ENCODE measurements around the gene DLG2.

Gene DLG2

GRCh38 chr11:83706566-83706965, 1920.6 kb downstream of the DLG2 start:
- no peak overlapping the region for H3K27ac Mint-ChIP-seq

GRCh38 chr11:83702796-83703195, 1924.3 kb downstream of the DLG2 start:
- Mint-ChIP-seq H3K9me3 (no peaks in the 10 kb centered on the region), H3K27me3 (peaks cover 4 to 6% of the 10 kb centered on the region in 2 donors), H3K4me3 (no peak overlapping the region), H3K36me3 (no peaks in the 10 kb centered on the region), H3K27ac (no peak overlapping the region), H3K4me1 (no peaks in the 10 kb centered on the region)
- ATAC-seq (replicated peaks) = no peak
- no peak for DNase-seq

More at GRCh38 chr11:83706566-83706965, 1920.6 kb downstream of the DLG2 start:
- H3K27me3 Mint-ChIP-seq = peaks cover 0 to 9% of the 10 kb centered on the region in 2 donors
- ATAC-seq (replicated peaks) (no peak), DNase-seq (no peak)
- H3K4me3 Mint-ChIP-seq = no peak overlapping the region
- H3K36me3 Mint-ChIP-seq = no peaks in the 10 kb centered on the region
- no peaks in the 10 kb centered on the region for H3K4me1 Mint-ChIP-seq
- H3K9me3 Mint-ChIP-seq = no peaks in the 10 kb centered on the region

GRCh38 chr11:83697518-83697917, 1929.6 kb downstream of the DLG2 start:
- ATAC-seq (replicated peaks) = no peak
- H3K9me3 Mint-ChIP-seq = peaks cover 0 to 3% of the 10 kb centered on the region in 2 donors
- H3K36me3 Mint-ChIP-seq = no peaks in the 10 kb centered on the region
- DNase-seq = no peak
- no peaks in the 10 kb centered on the region for H3K4me1 Mint-ChIP-seq
- H3K27me3 Mint-ChIP-seq = peaks cover 10 to 17% of the 10 kb centered on the region in 2 donors
- H3K4me3 Mint-ChIP-seq = no peak overlapping the region
- H3K27ac Mint-ChIP-seq = no peak overlapping the region

GRCh38 chr11:83695046-83695445, 1932.1 kb downstream of the DLG2 start:
- H3K9me3 Mint-ChIP-seq = peaks cover 0 to 3% of the 10 kb centered on the region in 2 donors
- DNase-seq (no peak), ATAC-seq (replicated peaks) (no peak)
- H3K27me3 Mint-ChIP-seq = peaks cover 17 to 23% of the 10 kb centered on the region in 2 donors
- no peaks in the 10 kb centered on the region for H3K36me3 Mint-ChIP-seq
- no peaks in the 10 kb centered on the region for H3K4me1 Mint-ChIP-seq
- H3K27ac Mint-ChIP-seq = no peak overlapping the region
- no peak overlapping the region for H3K4me3 Mint-ChIP-seq

GRCh38 chr11:83694191-83694910, 1932.8 kb downstream of the DLG2 start:
- H3K4me1 Mint-ChIP-seq = no peaks in the 10 kb centered on the region
- H3K9me3 Mint-ChIP-seq = peaks cover 0 to 3% of the 10 kb centered on the region in 2 donors
- DNase-seq (no peak), ATAC-seq (replicated peaks) (no peak)
- H3K36me3 Mint-ChIP-seq = no peaks in the 10 kb centered on the region
- no peak overlapping the region for H3K4me3 Mint-ChIP-seq
- no peak overlapping the region for H3K27ac Mint-ChIP-seq
- peaks cover 13 to 23% of the 10 kb centered on the region in 2 donors for H3K27me3 Mint-ChIP-seq

- ATAC-seq (replicated peaks) (no peak), DNase-seq (no peak)
- Mint-ChIP-seq H3K27ac (no peak overlapping the region), H3K27me3 (peaks cover 13 to 23% of the 10 kb centered on the region in 2 donors), H3K4me3 (no peak overlapping the region), H3K4me1 (no peaks in the 10 kb centered on the region), H3K36me3 (no peaks in the 10 kb centered on the region), H3K9me3 (peaks cover 0 to 3% of the 10 kb centered on the region in 2 donors)
Observed at GRCh38 chr11:83693306-83693992, 1933.7 kb downstream of the DLG2 start.

GRCh38 chr11:83692675-83693074, 1934.5 kb downstream of the DLG2 start:
- H3K4me1 Mint-ChIP-seq = no peaks in the 10 kb centered on the region
- peaks cover 19 to 30% of the 10 kb centered on the region in 2 donors for H3K27me3 Mint-ChIP-seq
- H3K4me3 Mint-ChIP-seq = no peak overlapping the region
- H3K27ac Mint-ChIP-seq = no peak overlapping the region
- H3K36me3 Mint-ChIP-seq = no peaks in the 10 kb centered on the region
- ATAC-seq (replicated peaks) = no peak
- peaks cover 0 to 3% of the 10 kb centered on the region in 2 donors for H3K9me3 Mint-ChIP-seq
- no peak for DNase-seq

GRCh38 chr11:83691451-83691950, 1935.6 kb downstream of the DLG2 start:
- no peak for DNase-seq
- no peak overlapping the region for H3K27ac Mint-ChIP-seq
- no peak for ATAC-seq (replicated peaks)
- H3K4me1 Mint-ChIP-seq = no peaks in the 10 kb centered on the region
- no peak overlapping the region for H3K4me3 Mint-ChIP-seq
- peaks cover 0 to 3% of the 10 kb centered on the region in 2 donors for H3K9me3 Mint-ChIP-seq
- H3K27me3 Mint-ChIP-seq = peaks cover 20 to 32% of the 10 kb centered on the region in 2 donors
- no peaks in the 10 kb centered on the region for H3K36me3 Mint-ChIP-seq

GRCh38 chr11:83689144-83689780, 1937.9 kb downstream of the DLG2 start:
- no peak overlapping the region for H3K27ac Mint-ChIP-seq
- peaks cover 16 to 33% of the 10 kb centered on the region in 2 donors for H3K27me3 Mint-ChIP-seq
- H3K36me3 Mint-ChIP-seq = no peaks in the 10 kb centered on the region
- no peak for DNase-seq
- peak in 1 of 2 donors; percentile 48 for ATAC-seq (replicated peaks)
- no peak overlapping the region for H3K4me3 Mint-ChIP-seq
- no peaks in the 10 kb centered on the region for H3K4me1 Mint-ChIP-seq
- H3K9me3 Mint-ChIP-seq = no peaks in the 10 kb centered on the region

- peaks cover 21 to 38% of the 10 kb centered on the region in 2 donors for H3K27me3 Mint-ChIP-seq
- no peak overlapping the region for H3K4me3 Mint-ChIP-seq
- no peaks in the 10 kb centered on the region for H3K36me3 Mint-ChIP-seq
- no peak overlapping the region for H3K27ac Mint-ChIP-seq
- no peaks in the 10 kb centered on the region for H3K4me1 Mint-ChIP-seq
- ATAC-seq (replicated peaks) (peak in 1 of 2 donors; percentile 31), DNase-seq (no peak)
- H3K9me3 Mint-ChIP-seq = no peaks in the 10 kb centered on the region
Observed at GRCh38 chr11:83687787-83688186, 1939.4 kb downstream of the DLG2 start.

- no peaks in the 10 kb centered on the region for H3K9me3 Mint-ChIP-seq
- no peaks in the 10 kb centered on the region for H3K36me3 Mint-ChIP-seq
- H3K4me3 Mint-ChIP-seq = no peak overlapping the region
- H3K27me3 Mint-ChIP-seq = peaks cover 28 to 30% of the 10 kb centered on the region in 2 donors
- ATAC-seq (replicated peaks) (no peak), DNase-seq (no peak)
- H3K27ac Mint-ChIP-seq = no peak overlapping the region
- peaks cover 0 to 4% of the 10 kb centered on the region in 2 donors for H3K4me1 Mint-ChIP-seq
Observed at GRCh38 chr11:83685730-83686129, 1941.4 kb downstream of the DLG2 start.

GRCh38 chr11:83684071-83684470, 1943.1 kb downstream of the DLG2 start:
- Mint-ChIP-seq H3K9me3 (no peaks in the 10 kb centered on the region), H3K36me3 (no peaks in the 10 kb centered on the region), H3K27ac (no peak overlapping the region), H3K4me1 (peaks cover 0 to 4% of the 10 kb centered on the region in 2 donors), H3K27me3 (peaks cover 28 to 37% of the 10 kb centered on the region in 2 donors), H3K4me3 (no peak overlapping the region)
- DNase-seq (no peak), ATAC-seq (replicated peaks) (no peak)

GRCh38 chr11:83682611-83682973, 1944.6 kb downstream of the DLG2 start:
- no peak for DNase-seq
- no peak overlapping the region for H3K4me3 Mint-ChIP-seq
- no peak overlapping the region for H3K27ac Mint-ChIP-seq
- no peaks in the 10 kb centered on the region for H3K9me3 Mint-ChIP-seq
- H3K4me1 Mint-ChIP-seq = peaks cover 0 to 4% of the 10 kb centered on the region in 2 donors
- H3K36me3 Mint-ChIP-seq = no peaks in the 10 kb centered on the region
- ATAC-seq (replicated peaks) = peak; percentile 60 to 74
- peaks cover 21 to 34% of the 10 kb centered on the region in 2 donors for H3K27me3 Mint-ChIP-seq

- no peaks in the 10 kb centered on the region for H3K36me3 Mint-ChIP-seq
Observed at GRCh38 chr11:83681906-83682610, 1945.1 kb downstream of the DLG2 start.

More at GRCh38 chr11:83681906-83682610, 1945.1 kb downstream of the DLG2 start:
- Mint-ChIP-seq H3K27ac (no peak overlapping the region), H3K4me1 (peaks cover 0 to 4% of the 10 kb centered on the region in 2 donors), H3K4me3 (no peak overlapping the region), H3K9me3 (no peaks in the 10 kb centered on the region), H3K27me3 (peaks cover 21 to 33% of the 10 kb centered on the region in 2 donors)
- DNase-seq = no peak
- ATAC-seq (replicated peaks) = no peak

Data from stimulated activated naive B cell treated with anti-CD40 and anti-IgM and Interleukin-4, amounts not matched to agents 10 μg/mL and 1 μg/mL and 100 μg/mL, for 72 hours (primary cell).